ENCODE results near the gene FRYL.
"Not testable (repeated sequence)": the region's sequence is repeated elsewhere in the genome, so short reads cannot be mapped to it uniquely, and the experiment has no call there.

Gene FRYL

GRCh38 chr4:48742412-48742811 lies 37.7 kb downstream of the FRYL start:
- DNase-seq, result no peak

GRCh38 chr4:48739560-48740019 lies 40.5 kb downstream of the FRYL start:
- DNase-seq, result no peak

- no peak for DNase-seq
Observed at GRCh38 chr4:48738856-48739255, 41.2 kb downstream of the FRYL start.

- not testable (repeated sequence) for DNase-seq
Observed at GRCh38 chr4:48728906-48729496, 51.1 kb downstream of the FRYL start.

GRCh38 chr4:48727666-48728459 lies 52.2 kb downstream of the FRYL start:
- DNase-seq, result no peak

- no peak for DNase-seq
Observed at GRCh38 chr4:48725414-48725813, 54.7 kb downstream of the FRYL start.

GRCh38 chr4:48722509-48723446 lies 57.3 kb downstream of the FRYL start:
- no peak for DNase-seq

- no peak for DNase-seq
Observed at GRCh38 chr4:48720459-48720858, 59.6 kb downstream of the FRYL start.

- no peak for DNase-seq
Observed at GRCh38 chr4:48718818-48719465, 61.1 kb downstream of the FRYL start.

- not testable (repeated sequence) for DNase-seq
Observed at GRCh38 chr4:48716285-48716684, 63.8 kb downstream of the FRYL start.

- DNase-seq, result no peak
Observed at GRCh38 chr4:48710446-48711209, 69.5 kb downstream of the FRYL start.

- DNase-seq, result no peak
Observed at GRCh38 chr4:48709901-48710300, 70.2 kb downstream of the FRYL start.

GRCh38 chr4:48708610-48709009 lies 71.5 kb downstream of the FRYL start:
- DNase-seq, result no peak

GRCh38 chr4:48706736-48707135 lies 73.3 kb downstream of the FRYL start:
- DNase-seq, result peak; percentile 12

GRCh38 chr4:48705609-48706008 lies 74.5 kb downstream of the FRYL start:
- DNase-seq, result no peak

GRCh38 chr4:48704091-48704802 lies 75.8 kb downstream of the FRYL start:
- DNase-seq, result no peak

- DNase-seq, result peak; percentile 46
Observed at GRCh38 chr4:48699475-48699874, 80.6 kb downstream of the FRYL start.

GRCh38 chr4:48698029-48698971 lies 81.8 kb downstream of the FRYL start:
- DNase-seq, result peak; percentile 93

GRCh38 chr4:48697516-48697915 lies 82.6 kb downstream of the FRYL start:
- DNase-seq, result not testable (repeated sequence)

GRCh38 chr4:48694824-48695223 lies 85.3 kb downstream of the FRYL start:
- no peak for DNase-seq

All from kidney glomerular epithelial cell (primary cell).